Gastrocnemius medialis (tissue), 4 donors: Measurements from ENCODE around the gene GNG11.
"Not testable (repeated sequence)": the region's sequence is repeated elsewhere in the genome, so short reads cannot be mapped to it uniquely, and the experiment has no call there.

Experiments
- CTCF ChIP-seq, 5 experiments: fragments of 450-650 bp in 3 of 5; fragments of 200-600 bp in 2 of 5; sonication (generic) in 2 of 5; IDR thresholded peaks in 4 of 5; conservative IDR thresholded peaks in 1 of 5; 1 replicate in 4 of 5; 2 replicates in 1 of 5; pipeline ENCODE4 v1.5.1; 2016 to 2019; ENCODE audit warnings: antibody characterized with exemption in 5 of 5, mild to moderate bottlenecking in 3 of 5, moderate library complexity in 3 of 5
- POLR2A ChIP-seq, 2 donors: fragments of 450-650 bp; IDR thresholded peaks; one replicate each; pipeline ENCODE4 v1.6.1; 2017; ENCODE audit warnings: antibody characterized with exemption in 2 of 2, mild to moderate bottlenecking in 2 of 2, moderate library complexity in 2 of 2

- TF ChIP-seq CTCF (IDR thresholded peaks at IDR 0.05 in 4 of 5, conservative IDR thresholded peaks at IDR 0.05 in 1 of 5); POLR2A (IDR thresholded peaks at IDR 0.05): not testable (repeated sequence)
Measured at GRCh38 chr7:93911242-93911641, 10.3 kb upstream of the GNG11 start.
